BLaER1 treated with 17β-estradiol and CSF1 and Interleukin-3, amounts not matched to agents 10 nM and 100 nM (cell line): Measurements from ENCODE around the gene KIF2A.

Source experiments
- H3K27ac ChIP-seq, 11 experiments: shearing (Covaris generic); formaldehyde crosslinking; 2 replicates each; pipeline ENCODE4 v1.8.1; 2022
- H3K27me3 ChIP-seq, 11 experiments: shearing (Covaris generic); formaldehyde crosslinking; 2 replicates each; pipeline ENCODE4 v1.8.1; 2022
- H3K36me3 ChIP-seq, 11 experiments: shearing (Covaris generic); formaldehyde crosslinking; 2 replicates each; pipeline ENCODE4 v1.8.1; 2022
- H3K4me1 ChIP-seq, 10 experiments: shearing (Covaris generic); formaldehyde crosslinking; 2 replicates each; pipeline ENCODE4 v1.8.1; 2022
- H3K4me2 ChIP-seq, 11 experiments: shearing (Covaris generic); formaldehyde crosslinking; 2 replicates each; pipeline ENCODE4 v1.8.1; 2022
- H3K4me3 ChIP-seq, 10 experiments: shearing (Covaris generic); formaldehyde crosslinking; 2 replicates each; pipeline ENCODE4 v1.8.1; 2022
- H3K9ac ChIP-seq, 11 experiments: shearing (Covaris generic); formaldehyde crosslinking; 2 replicates each; pipeline ENCODE4 v1.8.1; 2022
- H3K9me3 ChIP-seq, 11 experiments: shearing (Covaris generic); formaldehyde crosslinking; replicated peaks in 1 of 11; 2 replicates each; pipeline ENCODE4 v1.8.1; 2022
- H4K20me1 ChIP-seq, 11 experiments: shearing (Covaris generic); formaldehyde crosslinking; 2 replicates each; pipeline ENCODE4 v1.8.1; 2022
- Cebpa-rat ChIP-seq, 11 experiments: shearing (Covaris generic); IDR thresholded peaks; 2 replicates each; pipeline ENCODE4 v1.8.1; 2022

The KIF2A gene

DNA sequence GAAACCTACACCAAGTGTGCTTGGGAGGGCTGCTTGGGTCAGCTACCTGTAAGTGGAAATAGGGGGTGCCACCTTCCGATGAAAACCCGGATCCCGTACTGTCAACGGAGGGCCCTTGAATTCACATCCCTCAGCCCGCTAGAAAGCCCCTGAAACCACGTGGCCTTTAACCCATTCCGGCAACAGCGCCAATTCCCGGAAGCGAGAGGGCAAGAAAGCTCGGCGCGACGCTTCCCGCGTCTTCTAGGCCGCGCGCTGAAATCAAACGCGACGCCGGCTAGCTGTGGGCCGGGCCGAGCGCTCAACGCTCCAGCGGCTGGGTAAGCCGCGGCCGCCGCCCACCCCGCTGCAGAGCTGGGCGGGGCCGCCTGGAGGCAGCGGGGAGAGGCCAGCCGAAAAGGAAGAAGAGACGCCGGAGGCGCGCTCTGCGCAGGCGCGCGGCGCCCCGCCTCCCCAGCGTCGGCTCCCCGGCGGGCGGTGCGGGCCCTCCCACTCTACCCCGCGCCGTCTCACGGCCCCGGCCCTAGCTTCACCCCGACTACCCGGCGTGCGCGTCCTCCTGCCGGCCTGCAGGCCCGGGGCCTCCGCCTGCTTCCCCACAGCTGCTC lies at the start of gene KIF2A:
Gene KIF2A, plus strand, starts transcription at position 492 of the 608 bp plus-strand sequence. CDS start 267 bp downstream, outside the sequence.
- H4K20me1 ChIP-seq = peaks cover 16 to 40% (median 37%) of the 10 kb centered on the region in 11 experiments; a peak in 20 of 22 replicates
- no peaks in the 10 kb centered on the region for H3K9me3 ChIP-seq
- no peak for TF ChIP-seq Cebpa-rat (IDR thresholded peaks at IDR 0.05)
- H3K9ac ChIP-seq = peak within 1 kb of the TSS; percentile 92 to 99 (median 97)
- peak within 1 kb of the TSS; percentile 81 to 98 (median 96) for H3K27ac ChIP-seq
- H3K4me2 ChIP-seq = peak within 1 kb of the TSS; percentile 83 to 96 (median 91)
- H3K4me3 ChIP-seq = peak within 1 kb of the TSS; percentile 90 to 97 (median 94)
- no peaks in the 10 kb centered on the region for H3K27me3 ChIP-seq
- H3K36me3 ChIP-seq = peaks cover 0 to 26% (median 19%) of the 10 kb centered on the region in 11 experiments; a peak in 12 of 22 replicates
- peaks cover 25 to 41% (median 33%) of the 10 kb centered on the region in 10 experiments for H3K4me1 ChIP-seq

DNA sequence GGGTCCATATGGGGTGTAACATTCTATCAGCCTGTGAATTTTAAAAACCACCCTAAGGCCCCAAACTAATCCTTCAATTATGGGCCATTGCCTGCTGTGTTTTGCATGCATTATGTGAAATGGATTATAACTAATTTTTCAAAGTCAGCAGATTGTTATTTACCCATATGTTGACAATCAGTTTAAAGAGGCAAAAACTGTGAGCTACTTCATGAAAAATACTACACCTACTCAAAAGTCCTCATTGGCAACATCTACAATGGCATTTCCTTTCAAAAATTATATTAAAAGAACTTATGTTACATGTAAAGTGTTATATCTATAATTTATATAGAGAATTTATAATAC lies 49.0 kb upstream of the KIF2A start:
- peak overlapping the region in 6 of 11 experiments; percentile 42 to 72 (median 62); a peak in 12 of 22 replicates for H3K27ac ChIP-seq
- no peak overlapping the region for H3K4me3 ChIP-seq
- no peaks in the 10 kb centered on the region for H4K20me1 ChIP-seq
- TF ChIP-seq Cebpa-rat (IDR thresholded peaks at IDR 0.05) = no peak
- peaks cover 34 to 67% (median 49%) of the 10 kb centered on the region in 10 experiments for H3K4me1 ChIP-seq
- H3K36me3 ChIP-seq = no peaks in the 10 kb centered on the region
- H3K9ac ChIP-seq = peak overlapping the region in 4 of 11 experiments; percentile 9 to 41 (median 33); a peak in 5 of 22 replicates
- no peaks in the 10 kb centered on the region for H3K27me3 ChIP-seq
- peak overlapping the region; percentile 0 to 80 (median 59); a peak in 21 of 22 replicates for H3K4me2 ChIP-seq
- peaks cover 0 to 13% (median 7%) of the 10 kb centered on the region in 11 experiments; a peak in 10 of 22 replicates for H3K9me3 ChIP-seq

DNA sequence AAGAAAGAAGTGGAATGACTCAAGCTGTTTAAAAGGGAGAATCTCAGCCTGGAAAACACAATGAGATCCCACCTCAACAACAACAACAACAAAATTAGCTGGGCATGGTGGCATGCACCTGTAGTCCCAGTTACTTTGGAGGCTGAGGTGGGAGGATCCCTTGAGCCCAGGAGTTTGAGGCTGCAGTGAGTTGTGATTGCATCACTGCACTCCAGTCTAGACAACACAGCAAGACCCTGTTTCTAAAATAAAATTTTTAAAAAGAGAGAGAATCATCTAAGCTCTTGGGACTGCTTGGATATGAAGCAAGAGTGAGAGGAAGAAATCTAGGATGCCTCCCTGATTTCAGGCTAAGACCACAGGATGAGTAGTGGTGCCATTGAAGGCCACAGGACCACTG lies 47.4 kb upstream of the KIF2A start:
- Histone ChIP-seq H4K20me1 (no peaks in the 10 kb centered on the region), H3K9me3 (peaks cover 0 to 7% (median 0%) of the 10 kb centered on the region in 11 experiments; a peak in 3 of 22 replicates), H3K27me3 (no peaks in the 10 kb centered on the region), H3K4me2 (peak overlapping the region in 9 of 11 experiments; percentile 2 to 83 (median 34); a peak in 10 of 22 replicates), H3K4me1 (peaks cover 34 to 75% (median 51%) of the 10 kb centered on the region in 10 experiments), H3K4me3 (no peak overlapping the region), H3K36me3 (no peaks in the 10 kb centered on the region), H3K9ac (no peak overlapping the region; a peak in 1 of 22 replicates), H3K27ac (peak overlapping the region in 7 of 11 experiments; percentile 79 to 86 (median 84); a peak in 9 of 22 replicates)
- TF ChIP-seq Cebpa-rat (IDR thresholded peaks at IDR 0.05) = peak in 2 of 11 experiments; percentile 41 to 52; a peak in 2 of 22 replicates

DNA sequence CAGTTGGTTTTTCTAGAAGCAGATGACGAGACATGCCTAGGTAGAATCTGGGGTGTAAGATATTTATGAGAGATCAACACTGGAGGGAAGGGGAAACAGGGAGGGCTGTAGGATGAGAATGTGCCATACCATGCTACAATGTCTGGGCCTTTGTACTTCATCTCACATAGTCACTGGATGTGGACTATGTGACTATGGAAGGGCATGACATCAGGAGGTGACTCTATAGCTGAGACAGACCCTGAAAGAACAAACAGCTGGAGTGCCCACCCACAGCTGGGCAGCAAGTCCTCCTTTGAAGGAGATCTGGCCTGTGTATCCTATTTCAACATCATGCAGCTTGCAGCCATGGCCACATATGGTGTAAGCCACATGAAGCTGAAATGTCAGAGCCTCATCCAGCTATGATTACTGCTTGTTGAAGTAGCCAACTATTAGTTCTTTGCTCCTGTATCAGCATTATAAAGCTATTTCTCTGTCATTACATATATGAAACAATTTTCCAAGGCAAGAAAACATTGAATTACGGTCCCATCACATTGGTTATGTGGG lies 46.2 kb upstream of the KIF2A start:
- TF ChIP-seq Cebpa-rat (IDR thresholded peaks at IDR 0.05) = peak in 5 of 11 experiments; percentile 44 to 67 (median 51); a peak in 5 of 22 replicates
- Histone ChIP-seq H3K27ac (peak overlapping the region in 9 of 11 experiments; percentile 39 to 86 (median 83); a peak in 17 of 22 replicates), H3K27me3 (no peaks in the 10 kb centered on the region), H3K4me1 (peaks cover 31 to 69% (median 51%) of the 10 kb centered on the region in 10 experiments), H3K4me3 (no peak overlapping the region), H3K4me2 (peak overlapping the region; percentile 1 to 83 (median 70); a peak in 20 of 22 replicates), H3K9ac (peak overlapping the region in 7 of 11 experiments; percentile 25 to 70 (median 44); a peak in 10 of 22 replicates), H3K36me3 (no peaks in the 10 kb centered on the region), H4K20me1 (no peaks in the 10 kb centered on the region), H3K9me3 (peaks cover 0 to 7% (median 0%) of the 10 kb centered on the region in 11 experiments; a peak in 3 of 22 replicates)

DNA sequence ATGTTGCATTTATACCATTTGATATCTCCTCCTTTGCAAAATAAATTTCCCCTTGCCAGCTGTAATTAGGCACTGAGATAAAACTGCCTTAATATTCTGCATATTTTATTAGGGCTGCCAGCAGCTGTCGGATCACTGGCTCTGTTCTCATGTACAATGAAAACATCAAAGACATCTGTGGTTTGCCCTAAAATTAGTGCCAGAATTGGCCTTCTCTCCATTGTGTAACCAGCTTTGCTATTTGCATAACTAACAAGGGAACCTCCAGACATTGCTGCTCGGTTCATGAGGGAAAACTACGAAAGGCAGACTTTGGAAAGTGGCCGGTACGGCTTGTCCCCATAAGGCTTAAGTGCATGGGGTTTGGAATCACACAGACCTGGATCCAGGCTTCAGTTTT lies 45.5 kb upstream of the KIF2A start:
- Histone ChIP-seq H4K20me1 (no peaks in the 10 kb centered on the region), H3K4me2 (peak overlapping the region; percentile 50 to 83 (median 70)), H3K36me3 (no peaks in the 10 kb centered on the region), H3K4me1 (peaks cover 31 to 68% (median 50%) of the 10 kb centered on the region in 10 experiments), H3K27me3 (no peaks in the 10 kb centered on the region), H3K9me3 (peaks cover 0 to 7% (median 0%) of the 10 kb centered on the region in 11 experiments; a peak in 3 of 22 replicates), H3K9ac (peak overlapping the region in 8 of 11 experiments; percentile 30 to 70 (median 61); a peak in 16 of 22 replicates), H3K4me3 (no peak overlapping the region; a peak in 1 of 20 replicates), H3K27ac (peak overlapping the region in 9 of 11 experiments; percentile 39 to 86 (median 83); a peak in 18 of 22 replicates)
- peak in 8 of 11 experiments; percentile 36 to 89 (median 77); a peak in 15 of 22 replicates for TF ChIP-seq Cebpa-rat (IDR thresholded peaks at IDR 0.05)

DNA sequence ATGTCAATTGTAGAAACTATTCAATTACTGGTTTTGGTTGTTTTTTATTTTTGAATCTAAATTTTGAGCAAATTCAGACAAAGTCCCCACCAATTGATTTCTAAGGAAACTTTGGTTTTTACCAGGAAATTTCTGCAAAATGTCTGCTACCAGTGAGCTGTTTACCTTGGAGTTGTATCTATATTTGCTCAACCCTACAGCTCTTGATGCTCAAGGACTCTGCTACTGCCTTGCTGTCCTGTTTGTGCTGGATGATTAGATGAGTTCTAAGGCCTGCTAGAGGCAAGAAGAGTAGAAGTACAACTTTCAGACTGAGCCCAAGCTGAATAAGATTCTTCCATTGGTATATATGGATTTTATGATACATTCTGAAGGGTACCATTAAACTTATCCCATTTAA lies 42.6 kb upstream of the KIF2A start:
- no peak for TF ChIP-seq Cebpa-rat (IDR thresholded peaks at IDR 0.05)

DNA sequence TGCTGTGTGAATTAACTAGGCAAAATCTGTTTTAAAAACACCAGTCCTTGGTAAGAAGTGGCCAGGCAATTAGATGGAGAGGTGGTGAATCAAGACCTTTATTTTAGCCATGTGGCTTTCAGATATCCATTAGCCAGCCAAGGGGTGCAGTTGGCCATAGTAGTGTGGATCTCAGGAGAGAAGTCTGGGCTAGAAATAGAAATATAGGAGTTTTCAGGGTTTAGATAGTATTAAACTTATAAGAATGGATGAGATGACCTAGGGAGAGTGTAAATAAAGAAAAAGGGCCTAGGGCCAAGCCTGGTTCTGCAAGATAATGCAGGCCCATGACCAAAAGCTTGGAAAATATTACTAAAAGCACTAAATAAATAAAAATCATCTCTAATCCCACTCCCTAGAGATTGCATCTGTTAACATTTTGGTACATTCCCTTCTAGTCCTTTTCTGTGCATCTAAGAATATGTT lies 40.3 kb upstream of the KIF2A start:
- Histone ChIP-seq H3K4me3 (no peak overlapping the region), H3K36me3 (no peaks in the 10 kb centered on the region), H3K4me2 (no peak overlapping the region), H3K4me1 (peaks cover 13 to 36% (median 27%) of the 10 kb centered on the region in 10 experiments), H3K27ac (no peak overlapping the region), H3K27me3 (no peaks in the 10 kb centered on the region), H3K9me3 (peaks cover 0 to 7% (median 0%) of the 10 kb centered on the region in 11 experiments; a peak in 3 of 22 replicates), H4K20me1 (no peaks in the 10 kb centered on the region), H3K9ac (no peak overlapping the region)
- TF ChIP-seq Cebpa-rat (IDR thresholded peaks at IDR 0.05) = no peak

More for the DNA sequence above, 42.6 kb upstream of the KIF2A start:
- Histone ChIP-seq H3K4me3 (no peak overlapping the region), H3K27ac (no peak overlapping the region; a peak in 1 of 22 replicates), H3K4me2 (no peak overlapping the region), H3K27me3 (no peaks in the 10 kb centered on the region), H3K36me3 (no peaks in the 10 kb centered on the region), H3K9ac (no peak overlapping the region), H3K4me1 (peaks cover 23 to 48% (median 37%) of the 10 kb centered on the region in 10 experiments), H3K9me3 (peaks cover 0 to 7% (median 0%) of the 10 kb centered on the region in 11 experiments; a peak in 3 of 22 replicates), H4K20me1 (no peaks in the 10 kb centered on the region)

DNA sequence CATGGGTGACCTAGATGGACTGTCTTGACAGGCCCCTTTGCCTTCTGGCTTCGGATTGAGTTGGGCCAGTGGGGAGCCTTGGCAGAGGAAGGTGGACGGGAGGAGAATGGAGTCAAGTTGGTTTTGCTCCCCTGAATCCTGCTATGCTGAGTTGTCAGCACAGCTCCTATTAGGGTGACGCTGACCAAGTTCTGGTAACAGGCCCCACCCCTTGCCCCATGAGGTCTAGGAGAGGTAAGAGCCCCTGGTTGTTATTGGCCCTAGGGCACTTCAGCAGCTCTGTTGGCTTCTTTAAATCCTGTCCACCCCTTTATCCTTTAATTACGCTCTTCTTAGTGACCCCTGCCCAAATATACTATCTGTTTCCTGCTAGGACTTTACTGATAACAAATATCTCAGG lies 39.4 kb upstream of the KIF2A start:
- Histone ChIP-seq H3K4me1 (peaks cover 4 to 28% (median 18%) of the 10 kb centered on the region in 10 experiments), H4K20me1 (no peaks in the 10 kb centered on the region), H3K27me3 (no peaks in the 10 kb centered on the region), H3K9me3 (peaks cover 0 to 7% (median 0%) of the 10 kb centered on the region in 11 experiments; a peak in 3 of 22 replicates), H3K27ac (no peak overlapping the region; a peak in 1 of 22 replicates), H3K4me2 (no peak overlapping the region), H3K4me3 (no peak overlapping the region), H3K36me3 (no peaks in the 10 kb centered on the region), H3K9ac (no peak overlapping the region)
- TF ChIP-seq Cebpa-rat (IDR thresholded peaks at IDR 0.05) = no peak
